ENCODE measurements around the gene PDE1A. TPM values are rescaled to one million over a fixed set of nuclear protein-coding genes. Genes with fewer than 3 reads are reported as not detected.
"Not testable (repeated sequence)": the region's sequence is repeated elsewhere in the genome, so short reads cannot be mapped to it uniquely, and the experiment has no call there.

PDE1A gene
- total RNA-seq, 1 donor from 2014 or later = not detected

DNA sequence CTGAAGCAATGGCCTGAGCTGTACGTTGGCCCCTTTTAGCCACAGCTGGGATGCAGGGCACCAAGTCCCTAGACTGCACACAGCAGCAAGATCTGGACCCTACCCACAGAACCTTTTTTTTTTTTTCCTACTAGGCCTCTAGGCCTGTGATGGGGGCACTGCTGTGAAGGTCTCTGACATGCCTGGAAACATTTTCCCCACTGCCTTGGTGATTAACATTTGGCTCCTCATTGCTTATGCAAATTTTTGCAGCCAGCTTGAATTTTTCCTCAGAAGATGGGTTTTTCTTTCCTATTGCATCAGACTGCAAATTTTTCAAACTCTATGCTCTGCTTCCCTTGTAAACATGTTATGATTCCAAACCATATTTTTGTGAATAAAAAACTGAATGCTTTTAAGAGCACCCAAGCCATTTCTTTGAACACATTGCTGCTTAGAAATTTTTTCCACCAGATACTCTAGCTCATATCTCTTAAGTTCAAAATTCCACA is 33.5 kb downstream of the PDE1A start:
- Mint-ChIP-seq H3K4me3 (no peak overlapping the region), H3K36me3 (ENCODE audit: low read depth) (no peaks in the 10 kb centered on the region), H3K27me3 (ENCODE audit: insufficient read depth) (no peaks in the 10 kb centered on the region), H3K4me1 (ENCODE audit: low read depth) (no peaks in the 10 kb centered on the region), H3K27ac (no peak overlapping the region), H3K9me3 (no peaks in the 10 kb centered on the region)
- intact Hi-C loops (cut with micrococcal nuclease) = no loop called here
- DNase-seq (ENCODE audit: low spot score) = no peak

DNA sequence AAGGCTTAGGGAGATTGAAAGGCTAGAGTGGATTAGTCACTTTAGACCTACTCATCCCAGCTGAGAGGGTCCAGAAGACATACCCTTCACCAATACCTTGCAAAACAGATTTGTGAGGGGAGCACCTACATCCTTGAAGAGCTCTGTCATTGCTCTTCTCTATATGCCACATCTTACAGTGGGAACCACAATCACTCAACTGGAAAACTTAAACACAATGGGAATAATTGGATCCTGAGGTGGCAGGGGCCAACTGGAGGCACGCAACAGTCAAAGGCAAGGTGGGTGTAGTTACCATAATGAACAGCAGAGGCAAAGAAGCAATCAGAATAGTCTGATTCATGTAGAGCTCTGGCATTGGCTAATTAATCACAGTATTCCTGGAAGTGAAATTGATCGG is 35.4 kb downstream of the PDE1A start:
- Mint-ChIP-seq H3K27me3 (ENCODE audit: insufficient read depth) (no peaks in the 10 kb centered on the region), H3K4me1 (ENCODE audit: low read depth) (no peaks in the 10 kb centered on the region), H3K9me3 (no peaks in the 10 kb centered on the region), H3K27ac (no peak overlapping the region), H3K4me3 (no peak overlapping the region), H3K36me3 (ENCODE audit: low read depth) (no peaks in the 10 kb centered on the region)
- intact Hi-C loops (cut with micrococcal nuclease) = no loop called here
- DNase-seq (ENCODE audit: low spot score) = no peak

DNA sequence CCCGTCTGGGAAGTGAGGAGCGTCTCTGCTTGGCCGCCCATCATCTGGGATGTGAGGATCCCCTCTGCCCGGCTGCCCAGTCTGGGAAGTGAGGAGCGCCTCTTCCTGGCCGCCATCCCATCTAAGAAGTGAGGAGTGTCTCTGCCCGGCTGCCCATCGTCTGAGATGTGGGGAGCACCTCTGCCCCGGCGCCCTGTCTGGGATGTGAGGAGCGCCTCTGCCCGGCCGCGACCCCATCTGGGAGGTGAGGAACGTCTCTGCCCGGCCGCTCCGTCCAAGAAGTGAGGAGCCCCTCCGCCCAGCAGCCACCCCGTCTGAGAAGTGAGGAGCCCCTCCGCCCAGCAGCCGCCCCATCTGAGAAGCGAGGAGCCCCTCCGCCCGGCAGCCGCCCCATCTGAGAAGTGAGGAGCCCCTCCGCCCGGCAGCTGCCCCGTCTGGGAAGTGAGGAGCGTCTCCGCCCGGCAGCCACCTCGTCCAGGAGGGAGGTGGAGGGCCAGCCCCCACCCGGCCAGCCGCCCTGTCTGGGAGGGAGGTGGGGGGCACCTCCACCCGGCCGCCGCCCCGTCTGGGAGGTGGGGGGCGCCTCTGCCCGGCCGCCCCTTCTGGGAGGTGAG is 40.5 kb downstream of the PDE1A start:
- H3K4me1 Mint-ChIP-seq (ENCODE audit: low read depth); H3K27me3 Mint-ChIP-seq (ENCODE audit: insufficient read depth); DNase-seq (ENCODE audit: low spot score); H3K27ac Mint-ChIP-seq; H3K36me3 Mint-ChIP-seq (ENCODE audit: low read depth); intact Hi-C loops (cut with micrococcal nuclease); H3K4me3 Mint-ChIP-seq: not testable (repeated sequence)
- H3K9me3 Mint-ChIP-seq = peaks cover 11% of the 10 kb centered on the region

DNA sequence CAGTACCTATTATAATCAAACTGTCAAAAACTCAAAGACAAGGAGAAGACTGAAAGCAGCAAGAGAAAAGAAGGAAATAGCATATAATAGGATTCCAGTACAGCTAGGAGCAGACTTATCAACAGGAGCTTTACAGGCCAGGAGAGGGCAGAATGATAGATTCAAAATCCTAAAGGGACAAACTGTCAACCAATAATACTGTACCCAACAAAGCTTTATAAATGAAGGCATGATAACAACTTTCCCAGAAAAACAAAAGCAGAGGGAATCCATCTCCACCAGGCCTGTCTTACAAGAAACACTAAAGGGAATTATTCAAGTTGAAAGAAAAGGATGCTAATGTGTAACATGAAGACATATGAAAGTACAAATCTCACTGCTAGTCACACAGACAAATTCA is 42.0 kb downstream of the PDE1A start:
- Mint-ChIP-seq H3K36me3 (ENCODE audit: low read depth) (no peaks in the 10 kb centered on the region), H3K4me1 (ENCODE audit: low read depth) (no peaks in the 10 kb centered on the region), H3K27me3 (ENCODE audit: insufficient read depth) (no peaks in the 10 kb centered on the region), H3K9me3 (peaks cover 11% of the 10 kb centered on the region), H3K27ac (no peak overlapping the region), H3K4me3 (no peak overlapping the region)
- DNase-seq (ENCODE audit: low spot score) = no peak
- intact Hi-C loops (cut with micrococcal nuclease) = no loop called here

DNA sequence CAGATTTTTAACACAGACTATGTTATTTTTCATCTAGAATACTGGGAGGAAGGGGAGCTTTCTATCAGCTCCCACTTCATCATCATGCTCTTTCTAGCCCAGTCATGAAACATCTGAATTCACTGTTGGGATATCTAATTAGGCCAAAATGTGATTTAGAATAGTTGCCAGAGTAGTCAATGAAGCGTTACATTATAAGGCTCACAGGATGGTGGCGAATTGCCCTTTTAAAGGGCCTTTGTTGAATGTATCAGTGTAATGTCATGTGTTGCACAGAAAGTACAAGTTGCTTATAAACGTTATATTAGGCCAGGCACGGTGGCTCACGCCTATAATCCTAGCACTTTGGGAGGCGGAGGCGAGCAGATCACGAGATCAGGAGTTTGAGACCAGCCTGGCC is 45.6 kb downstream of the PDE1A start:
- no peaks in the 10 kb centered on the region for H3K4me1 Mint-ChIP-seq (ENCODE audit: low read depth)
- no peak overlapping the region for H3K4me3 Mint-ChIP-seq
- H3K27ac Mint-ChIP-seq = no peak overlapping the region
- no peaks in the 10 kb centered on the region for H3K27me3 Mint-ChIP-seq (ENCODE audit: insufficient read depth)
- DNase-seq (ENCODE audit: low spot score) = no peak
- intact Hi-C loops (cut with micrococcal nuclease) = no loop called here
- H3K36me3 Mint-ChIP-seq (ENCODE audit: low read depth) = no peaks in the 10 kb centered on the region
- H3K9me3 Mint-ChIP-seq = peaks cover 11% of the 10 kb centered on the region

DNA sequence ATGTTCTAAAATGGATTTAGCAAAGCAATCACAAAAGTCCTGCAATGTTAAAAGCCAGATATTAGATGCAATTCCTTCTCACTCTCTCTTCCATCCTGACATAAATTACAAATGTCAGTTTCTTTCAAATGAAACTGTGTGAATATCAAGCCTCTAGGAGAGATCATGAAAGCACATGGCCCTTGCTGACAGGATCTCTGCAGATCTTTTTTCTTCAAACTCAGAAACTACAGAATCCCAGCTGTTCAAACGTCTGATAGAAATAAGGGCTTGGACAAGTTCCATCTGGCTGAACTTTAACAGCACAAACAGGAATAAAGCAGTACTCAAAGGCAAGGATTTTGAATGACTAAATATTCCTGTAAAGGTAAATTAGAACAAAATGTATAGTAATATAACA is 47.6 kb downstream of the PDE1A start:
- no peaks in the 10 kb centered on the region for H3K9me3 Mint-ChIP-seq
- H3K36me3 Mint-ChIP-seq (ENCODE audit: low read depth) = no peaks in the 10 kb centered on the region
- intact Hi-C loops (cut with micrococcal nuclease) = no loop called here
- H3K4me1 Mint-ChIP-seq (ENCODE audit: low read depth) = no peaks in the 10 kb centered on the region
- H3K27me3 Mint-ChIP-seq (ENCODE audit: insufficient read depth) = no peaks in the 10 kb centered on the region
- DNase-seq (ENCODE audit: low spot score) = no peak
- H3K27ac Mint-ChIP-seq = no peak overlapping the region
- H3K4me3 Mint-ChIP-seq = no peak overlapping the region

DNA sequence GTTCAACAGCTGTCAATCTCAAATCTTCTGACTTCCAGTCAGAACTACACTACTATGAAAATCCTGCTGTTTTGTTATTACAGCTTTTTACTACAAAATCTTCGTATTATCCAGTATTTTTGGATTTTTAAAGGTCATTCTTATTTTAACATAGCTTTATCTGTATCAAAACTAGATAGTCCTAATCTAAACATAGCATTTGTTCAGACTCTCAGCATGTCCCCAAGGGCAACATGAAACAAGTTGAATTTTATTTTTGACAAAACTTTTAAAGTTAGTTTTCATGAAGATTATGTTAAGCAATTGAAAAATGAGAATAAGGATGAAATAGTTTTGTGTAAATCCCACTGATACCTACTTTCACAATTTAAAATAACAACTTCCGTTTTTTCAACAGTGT is 48.1 kb downstream of the PDE1A start:
- no peak for DNase-seq (ENCODE audit: low spot score)
- H3K27ac Mint-ChIP-seq = no peak overlapping the region
- no peak overlapping the region for H3K4me3 Mint-ChIP-seq
- H3K9me3 Mint-ChIP-seq = no peaks in the 10 kb centered on the region
- H3K36me3 Mint-ChIP-seq (ENCODE audit: low read depth) = no peaks in the 10 kb centered on the region
- H3K27me3 Mint-ChIP-seq (ENCODE audit: insufficient read depth) = no peaks in the 10 kb centered on the region
- no peaks in the 10 kb centered on the region for H3K4me1 Mint-ChIP-seq (ENCODE audit: low read depth)
- intact Hi-C loops (cut with micrococcal nuclease) = no loop called here

DNA sequence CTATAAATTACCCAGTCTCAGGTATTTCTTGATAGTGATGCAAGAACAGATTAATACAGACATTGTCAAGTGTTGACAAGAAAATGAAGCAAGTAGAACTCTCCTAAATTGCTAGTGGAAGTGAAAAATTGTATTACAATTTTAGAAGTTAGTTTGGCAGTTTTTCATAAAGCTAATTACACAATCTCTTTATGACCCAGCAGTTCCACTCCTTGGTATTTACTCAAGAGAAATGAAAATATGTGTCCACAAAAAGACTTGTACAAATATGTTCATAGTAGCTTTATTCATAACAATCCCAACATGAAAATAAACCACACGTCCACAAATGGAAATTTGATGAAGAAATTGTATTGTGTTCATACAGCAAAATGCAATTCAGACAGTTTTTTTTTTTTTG is 49.4 kb downstream of the PDE1A start:
- DNase-seq (ENCODE audit: low spot score) = no peak
- no peak overlapping the region for H3K27ac Mint-ChIP-seq
- no peaks in the 10 kb centered on the region for H3K27me3 Mint-ChIP-seq (ENCODE audit: insufficient read depth)
- H3K4me1 Mint-ChIP-seq (ENCODE audit: low read depth) = no peaks in the 10 kb centered on the region
- H3K4me3 Mint-ChIP-seq = no peak overlapping the region
- no peaks in the 10 kb centered on the region for H3K36me3 Mint-ChIP-seq (ENCODE audit: low read depth)
- intact Hi-C loops (cut with micrococcal nuclease) = no loop called here
- H3K9me3 Mint-ChIP-seq = no peaks in the 10 kb centered on the region

DNA sequence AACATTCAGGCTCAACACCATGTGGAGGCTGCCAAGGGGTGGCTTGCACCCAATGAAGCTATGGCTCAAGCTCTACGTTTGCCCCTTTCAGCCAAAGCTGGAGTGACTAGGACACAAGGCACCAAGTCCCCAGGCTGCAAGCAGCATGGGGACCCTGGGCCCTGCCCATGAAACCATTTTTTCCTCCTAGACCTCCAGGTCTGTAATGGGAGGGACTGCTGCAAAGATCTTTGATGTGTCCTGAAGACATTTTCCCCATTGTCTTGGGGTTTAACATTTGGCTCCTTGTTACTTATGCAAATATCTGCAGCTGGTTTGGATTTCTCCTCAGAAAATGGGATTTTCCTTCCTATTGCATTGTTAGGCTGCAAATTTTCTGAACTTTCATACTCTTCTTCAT is 51.0 kb downstream of the PDE1A start:
- Mint-ChIP-seq H3K36me3 (ENCODE audit: low read depth) (no peaks in the 10 kb centered on the region), H3K9me3 (no peaks in the 10 kb centered on the region), H3K4me3 (no peak overlapping the region), H3K27ac (no peak overlapping the region), H3K4me1 (ENCODE audit: low read depth) (no peaks in the 10 kb centered on the region), H3K27me3 (ENCODE audit: insufficient read depth) (no peaks in the 10 kb centered on the region)
- intact Hi-C loops (cut with micrococcal nuclease) = no loop called here
- DNase-seq (ENCODE audit: low spot score) = no peak

DNA sequence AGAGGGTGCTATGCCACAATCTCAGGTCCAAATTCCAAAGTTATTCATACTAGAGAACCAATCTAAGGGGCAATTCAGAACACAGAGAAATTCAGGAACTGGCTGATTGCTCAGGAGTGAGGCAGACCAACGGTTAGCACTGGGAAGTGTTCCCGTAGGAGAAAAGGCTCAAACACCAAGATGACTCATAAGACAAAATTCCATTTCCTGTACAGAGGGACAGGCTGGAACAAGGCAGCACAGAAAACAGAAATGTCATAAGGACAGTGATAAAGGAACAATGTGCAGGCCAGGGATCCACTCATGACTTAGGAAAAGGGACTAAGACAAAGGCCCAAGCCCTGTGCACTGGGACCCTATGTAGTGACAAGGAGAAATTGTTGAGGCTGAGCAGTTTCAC is 54.2 kb downstream of the PDE1A start:
- Mint-ChIP-seq H3K36me3 (ENCODE audit: low read depth) (no peaks in the 10 kb centered on the region), H3K4me1 (ENCODE audit: low read depth) (no peaks in the 10 kb centered on the region), H3K4me3 (no peak overlapping the region), H3K27me3 (ENCODE audit: insufficient read depth) (no peaks in the 10 kb centered on the region), H3K27ac (no peak overlapping the region), H3K9me3 (no peaks in the 10 kb centered on the region)
- intact Hi-C loops (cut with micrococcal nuclease) = no loop called here
- no peak for DNase-seq (ENCODE audit: low spot score)

DNA sequence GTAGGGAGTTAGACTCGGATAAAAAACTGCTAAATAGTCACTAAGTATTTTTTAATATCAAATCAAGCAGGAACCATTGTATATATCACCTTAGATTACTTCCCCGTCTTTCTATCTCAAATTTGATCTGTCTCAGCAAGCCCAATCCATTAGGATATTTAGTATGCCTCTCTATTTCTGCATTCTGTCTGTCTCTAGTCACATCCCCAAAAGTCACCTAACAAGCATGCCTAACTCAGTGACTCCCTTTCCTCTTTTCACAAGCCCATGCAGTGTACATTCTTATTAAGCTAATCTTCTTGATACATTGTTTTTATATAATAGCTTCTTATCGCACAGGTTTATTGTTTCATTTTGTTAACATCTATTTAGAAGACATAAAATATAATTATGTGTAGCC is 57.8 kb downstream of the PDE1A start:
- H3K9me3 Mint-ChIP-seq = no peaks in the 10 kb centered on the region
- intact Hi-C loops (cut with micrococcal nuclease) = no loop called here
- no peaks in the 10 kb centered on the region for H3K27me3 Mint-ChIP-seq (ENCODE audit: insufficient read depth)
- H3K4me3 Mint-ChIP-seq = no peak overlapping the region
- H3K4me1 Mint-ChIP-seq (ENCODE audit: low read depth) = no peaks in the 10 kb centered on the region
- no peaks in the 10 kb centered on the region for H3K36me3 Mint-ChIP-seq (ENCODE audit: low read depth)
- no peak for DNase-seq (ENCODE audit: low spot score)
- H3K27ac Mint-ChIP-seq = no peak overlapping the region

DNA sequence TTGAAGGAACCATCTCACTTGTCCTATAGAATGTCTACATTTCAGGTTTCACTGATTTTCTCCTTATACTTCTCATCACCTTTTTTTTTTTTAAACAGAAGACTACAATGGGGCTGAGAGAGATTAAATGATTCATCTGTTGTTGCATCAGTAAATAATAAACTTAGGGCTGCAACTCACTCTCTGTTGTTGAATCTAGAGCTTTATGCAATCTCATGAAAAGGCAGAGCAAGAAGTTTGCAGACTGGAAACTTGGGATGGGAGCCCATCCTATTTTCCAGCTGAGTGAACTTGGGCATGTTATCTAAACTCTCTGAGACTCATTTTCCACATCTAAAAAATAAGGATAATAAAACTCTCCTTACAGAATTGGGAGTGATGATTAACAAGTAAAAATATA is 58.4 kb downstream of the PDE1A start:
- no peak overlapping the region for H3K27ac Mint-ChIP-seq
- no peaks in the 10 kb centered on the region for H3K36me3 Mint-ChIP-seq (ENCODE audit: low read depth)
- H3K4me3 Mint-ChIP-seq = no peak overlapping the region
- intact Hi-C loops (cut with micrococcal nuclease) = no loop called here
- no peak for DNase-seq (ENCODE audit: low spot score)
- no peaks in the 10 kb centered on the region for H3K27me3 Mint-ChIP-seq (ENCODE audit: insufficient read depth)
- H3K4me1 Mint-ChIP-seq (ENCODE audit: low read depth) = no peaks in the 10 kb centered on the region
- no peaks in the 10 kb centered on the region for H3K9me3 Mint-ChIP-seq

DNA sequence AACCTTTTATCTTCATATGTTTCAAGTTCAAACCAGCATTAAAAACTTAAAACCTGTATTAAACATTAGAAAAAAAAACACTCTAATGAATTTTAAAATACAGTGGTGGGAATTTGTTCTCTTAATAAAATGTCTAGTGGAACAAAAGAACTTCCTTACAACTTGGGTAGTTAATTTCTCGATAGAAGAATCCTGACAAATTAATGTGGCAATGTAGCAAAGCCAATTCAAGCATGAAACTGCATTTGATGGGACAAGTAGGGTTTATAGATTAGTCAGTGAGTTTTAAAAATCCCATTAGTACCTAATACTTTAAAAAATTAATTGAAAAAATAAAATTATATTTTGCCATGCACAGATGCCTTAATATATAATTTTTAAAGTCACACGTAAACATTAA is 59.4 kb downstream of the PDE1A start:
- DNase-seq (ENCODE audit: low spot score) = no peak

DNA sequence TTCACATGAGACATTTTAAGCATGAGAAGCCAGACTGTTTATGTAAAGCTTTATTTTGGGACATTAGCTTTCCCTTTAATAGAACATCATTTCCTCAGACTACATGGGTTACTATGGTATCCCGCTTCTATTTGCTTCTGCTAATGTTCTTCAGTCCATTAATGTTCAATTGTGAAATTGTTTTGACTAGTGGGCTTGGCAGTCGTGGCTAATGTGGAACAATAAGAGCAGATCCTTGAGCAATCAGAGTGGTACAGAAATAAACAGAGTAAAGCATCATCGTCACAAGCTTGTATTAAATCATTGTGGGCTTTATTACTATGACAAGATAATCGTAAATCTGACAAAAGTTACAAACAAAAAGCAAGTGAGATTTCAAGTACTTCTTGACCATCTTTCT is 60.2 kb downstream of the PDE1A start:
- H3K4me3 Mint-ChIP-seq = no peak overlapping the region
- no peaks in the 10 kb centered on the region for H3K27me3 Mint-ChIP-seq (ENCODE audit: insufficient read depth)
- no peaks in the 10 kb centered on the region for H3K9me3 Mint-ChIP-seq
- no peaks in the 10 kb centered on the region for H3K4me1 Mint-ChIP-seq (ENCODE audit: low read depth)
- DNase-seq (ENCODE audit: low spot score) = no peak
- H3K27ac Mint-ChIP-seq = no peak overlapping the region
- no peaks in the 10 kb centered on the region for H3K36me3 Mint-ChIP-seq (ENCODE audit: low read depth)
- intact Hi-C loops (cut with micrococcal nuclease) = no loop called here

More for the DNA sequence above, 59.4 kb downstream of the PDE1A start:
- Mint-ChIP-seq H3K4me1 (ENCODE audit: low read depth) (no peaks in the 10 kb centered on the region), H3K27me3 (ENCODE audit: insufficient read depth) (no peaks in the 10 kb centered on the region), H3K4me3 (no peak overlapping the region), H3K9me3 (no peaks in the 10 kb centered on the region), H3K36me3 (ENCODE audit: low read depth) (no peaks in the 10 kb centered on the region), H3K27ac (no peak overlapping the region)
- intact Hi-C loops (cut with micrococcal nuclease) = no loop called here

Measured in activated T-helper 1 cell treated with anti-CD3 and anti-CD28 coated beads, Interleukin-12 subunit alpha, Interleukin-12 subunit beta, Interleukin-2, Interleukin-4 antibody, amounts not matched to agents 30 ng/mL and 10 ng/mL and 1 ng/mL, durations not matched to agents 14 hours and 24 hours and 36 hours (primary cell).